Kidney (tissue), 14 donors: ENCODE results near the gene BAG2. TPM values are rescaled to one million over a fixed set of nuclear protein-coding genes. Genes with fewer than 3 reads are reported as not detected.

ENCODE experiments used
- DNase-seq, 5 donors: peaks; one replicate each; pipeline ENCODE4 v3.0.0-alpha.2; 2013 to 2020
- FAIRE-seq: peaks from 2 replicates; lab custom pipeline; 2012; peaks lifted over from hg19 to GRCh38; lab: Jason Lieb, UNC
- H3K27ac ChIP-seq, 2 donors: one replicate each; pipeline ENCODE4 v1.7.0; 2013; ENCODE audit warnings: low read depth in 2 of 2, low read length in 2 of 2, inconsistent platforms in 1 of 2
- H3K27me3 ChIP-seq: one replicate; pipeline ENCODE4 v1.7.1; 2013; ENCODE audit warnings: low read length, inconsistent platforms; ENCODE audit not compliant: control insufficient read depth, insufficient read depth
- H3K36me3 ChIP-seq, 3 donors: one replicate each; pipeline versions ENCODE4 v1.7.0 to v1.7.1; 2013; ENCODE audit warnings: low read length in 3 of 3, control low read depth in 1 of 3, inconsistent platforms in 1 of 3; ENCODE audit not compliant: insufficient read depth in 3 of 3, control insufficient read depth in 2 of 3
- H3K4me1 ChIP-seq, 3 donors: one replicate each; pipeline versions ENCODE4 v1.7.0 to v1.7.1; 2013; ENCODE audit warnings: low read length in 3 of 3, inconsistent platforms in 1 of 3, low read depth in 1 of 3; ENCODE audit not compliant: control insufficient read depth in 2 of 3, insufficient read depth in 2 of 3
- H3K4me3 ChIP-seq, 3 donors: one replicate each; pipeline versions ENCODE4 v1.7.0 to v1.8.1; 2013; ENCODE audit warnings: low read length in 3 of 3, control low read depth in 1 of 3, inconsistent platforms in 1 of 3
- H3K9ac ChIP-seq, 3 donors: one replicate each; pipeline versions ENCODE4 v1.7.0 to v1.7.1; 2013; ENCODE audit warnings: low read length in 3 of 3, control low read depth in 1 of 3, inconsistent platforms in 1 of 3
- H3K9me3 ChIP-seq, 3 donors: one replicate each; pipeline versions ENCODE4 v1.7.0 to v1.7.1; 2013; ENCODE audit warnings: low read length in 3 of 3, control low read depth in 1 of 3, inconsistent platforms in 1 of 3; ENCODE audit not compliant: control insufficient read depth in 2 of 3, insufficient read depth in 1 of 3
- CTCF ChIP-seq: IDR thresholded peaks from 3 replicates; pipeline ENCODE4 v1.5.1; 2012; ENCODE audit warnings: mild to moderate bottlenecking, moderate library complexity, borderline replicate concordance; ENCODE audit not compliant: insufficient read depth; ENCODE audit errors: extremely low read depth
- intact Hi-C: fragments of 100-400 bp; cut with DNase I; formaldehyde crosslinking; loops from one replicate; pipeline ENCODE4 v1.11.1; 2022
- polyA plus RNA-seq: library from polyadenylated mRNA; stranded (reverse); fragments of 350-450 nt; fragmentation: Illumina TruSeq; extraction: RNeasy Lipid Tissue Mini Kit (QIAGEN cat#74804); gene quantifications from one replicate; pipeline ENCODE4 v1.2.3, GENCODE V29; 2014; ENCODE audit warnings: low read depth, low replicate concordance; ENCODE audit not compliant: insufficient read depth
- total RNA-seq: library from RNA; stranded (reverse); fragmentation: NEBNext Ultra II Directional; extraction: Animal tissue kit (Norgen Biotek cat#: 25700); gene quantifications from one replicate; pipeline ENCODE4 v1.2.1, GENCODE V29; 2021
- donor health status: control.
- donor health status: control.
- donor health status: control.
- donor health status: control.
- donor health status: control.
- donor health status: DM: yes; HTN: yes; CAD: no.
- donor health status: Normal renal cell carcinoma (clear cell type).

BAG2 gene
- total and polyA plus RNA-seq, 2 donors from 2014 or later: 2.7 to 3.2 TPM

- H3K4me1 ChIP-seq: peaks cover 0 to 5% (median 0%) of the 10 kb centered on the region in 3 donors
- no peak for TF ChIP-seq CTCF
- H3K27me3 ChIP-seq: no peaks in the 10 kb centered on the region
- no peaks in the 10 kb centered on the region for H3K36me3 ChIP-seq
- FAIRE-seq (no peak), DNase-seq (peak in 1 of 5 donors; percentile 18)
- H3K4me3 ChIP-seq: no peak overlapping the region
- H3K9ac ChIP-seq: no peak overlapping the region
- H3K9me3 ChIP-seq: no peaks in the 10 kb centered on the region
- no peak overlapping the region for H3K27ac ChIP-seq
- intact Hi-C loops: no loop called here
These were observed 52.8 kb downstream of the BAG2 start for GRCh38 chr6:57224769-57225515.

- no peaks in the 10 kb centered on the region for H3K27me3 ChIP-seq
- FAIRE-seq: no peak
- intact Hi-C loops: no loop called here
- H3K4me1 ChIP-seq: peaks cover 0 to 5% (median 0%) of the 10 kb centered on the region in 3 donors
- H3K27ac ChIP-seq: no peak overlapping the region
- DNase-seq: no peak
- H3K9ac ChIP-seq: no peak overlapping the region
- H3K9me3 ChIP-seq: no peaks in the 10 kb centered on the region
- H3K4me3 ChIP-seq: no peak overlapping the region
- TF ChIP-seq CTCF: no peak
- no peaks in the 10 kb centered on the region for H3K36me3 ChIP-seq
These were observed 54.1 kb downstream of the BAG2 start for GRCh38 chr6:57226221-57226620.

Other genes starting within 250 kb of the BAG2 start
- gene BEND6, start 217.2 kb upstream of the BAG2 start, total RNA-seq: 0.72 TPM
- gene BEND6, start 217.2 kb upstream of the BAG2 start, polyA plus RNA-seq: 0.86 TPM
- 13.7 TPM for gene KIAA1586, start 125.6 kb upstream of the BAG2 start, total RNA-seq
- 4.4 TPM for gene KIAA1586, start 125.6 kb upstream of the BAG2 start, polyA plus RNA-seq
- gene ZNF451, start 82.1 kb upstream of the BAG2 start, total RNA-seq: 55.0 TPM
- gene ZNF451, start 82.1 kb upstream of the BAG2 start, polyA plus RNA-seq: 7.8 TPM
- 8.0 TPM for gene RAB23, start 50.0 kb downstream of the BAG2 start, total RNA-seq
- 6.0 TPM for gene RAB23, start 50.0 kb downstream of the BAG2 start, polyA plus RNA-seq
- gene PRIM2, start 145.3 kb downstream of the BAG2 start, total RNA-seq: 9.7 TPM
- gene PRIM2, start 145.3 kb downstream of the BAG2 start, polyA plus RNA-seq: 3.0 TPM